AG04450 (cell line): Measurements from ENCODE around the gene NKAIN4. TPM values are rescaled to one million over a fixed set of nuclear protein-coding genes. Genes with fewer than 3 reads are reported as not detected.

ENCODE experiments used
- CTCF ChIA-PET: fragments of 300-600, 350-600 bp; formaldehyde crosslinking; extraction: SDS; loops from one replicate; lab custom pipeline; 2022; ENCODE audit warnings: antibody characterized with exemption, inconsistent platforms; lab: Charles Lee
- POLR2A ChIA-PET: fragments of 350-600 bp; formaldehyde crosslinking; extraction: SDS; loops from one replicate; lab custom pipeline; 2021; ENCODE audit warnings: antibody characterized with exemption, inconsistent platforms; lab: Yijun Ruan, JAX
- DNase-seq: peaks from one replicate; pipeline ENCODE4 v3.0.0-alpha.2; 2011; ENCODE audit warnings: low read depth, low spot score
- H3K27ac ChIP-seq: one replicate; pipeline ENCODE4 v1.5.1; 2012; ENCODE audit warnings: low read depth, low read length, control low read depth
- H3K27me3 ChIP-seq: one replicate; pipeline ENCODE4 v1.6.0; 2012; ENCODE audit warnings: low read length; ENCODE audit not compliant: control insufficient read depth, insufficient read depth
- H3K4me3 ChIP-seq: 2 replicates; pipeline ENCODE4 v1.5.1; 2011; ENCODE audit warnings: mild to moderate bottlenecking, low read depth, low read length, control low read depth
- H3K9me3 ChIP-seq: 2 replicates; pipeline ENCODE4 v1.5.1; 2012; ENCODE audit warnings: low read length; ENCODE audit not compliant: control insufficient read depth, insufficient read depth
- polyA plus RNA-seq: library from polyadenylated mRNA; depleted of rRNA; stranded (reverse); fragments of >200 nt; gene quantifications from 2 replicates; pipeline ENCODE4 v1.2.3, GENCODE V29; 2011
- TF ChIP-seq, protein P1 (sequence below): IDR thresholded peaks from 2 replicates; pipeline ENCODE4 v1.5.1; 2011; ENCODE audit warnings: low read depth, low read length, control low read depth, inconsistent platforms

The NKAIN4 gene
- polyA plus RNA-seq, 1 experiment, result not detected

GRCh38 chr20:63261060-63261794 is 7.0 kb upstream of the NKAIN4 start:
- H3K4me3 ChIP-seq, result no peak overlapping the region
- H3K27ac ChIP-seq, result no peak overlapping the region
- peaks cover 7% of the 10 kb centered on the region; the same call in 1 of the 2 replicates for H3K9me3 ChIP-seq
- peaks cover 81% of the 10 kb centered on the region for H3K27me3 ChIP-seq
- POLR2A ChIA-PET, result no interaction called here
- TF ChIP-seq, protein P1, sequence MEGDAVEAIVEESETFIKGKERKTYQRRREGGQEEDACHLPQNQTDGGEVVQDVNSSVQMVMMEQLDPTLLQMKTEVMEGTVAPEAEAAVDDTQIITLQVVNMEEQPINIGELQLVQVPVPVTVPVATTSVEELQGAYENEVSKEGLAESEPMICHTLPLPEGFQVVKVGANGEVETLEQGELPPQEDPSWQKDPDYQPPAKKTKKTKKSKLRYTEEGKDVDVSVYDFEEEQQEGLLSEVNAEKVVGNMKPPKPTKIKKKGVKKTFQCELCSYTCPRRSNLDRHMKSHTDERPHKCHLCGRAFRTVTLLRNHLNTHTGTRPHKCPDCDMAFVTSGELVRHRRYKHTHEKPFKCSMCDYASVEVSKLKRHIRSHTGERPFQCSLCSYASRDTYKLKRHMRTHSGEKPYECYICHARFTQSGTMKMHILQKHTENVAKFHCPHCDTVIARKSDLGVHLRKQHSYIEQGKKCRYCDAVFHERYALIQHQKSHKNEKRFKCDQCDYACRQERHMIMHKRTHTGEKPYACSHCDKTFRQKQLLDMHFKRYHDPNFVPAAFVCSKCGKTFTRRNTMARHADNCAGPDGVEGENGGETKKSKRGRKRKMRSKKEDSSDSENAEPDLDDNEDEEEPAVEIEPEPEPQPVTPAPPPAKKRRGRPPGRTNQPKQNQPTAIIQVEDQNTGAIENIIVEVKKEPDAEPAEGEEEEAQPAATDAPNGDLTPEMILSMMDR, result no peak
- CTCF ChIA-PET, result interaction anchor here (1.5 kb wide), 1 partner anchor 37 kb away, joined by 5 read pairs; no protein-coding TSS in a partner anchor
- no peak for DNase-seq

GRCh38 chr20:63260521-63260920 is 6.3 kb upstream of the NKAIN4 start:
- CTCF ChIA-PET, result interaction anchor here (1.5 kb wide), 1 partner anchor 37 kb away, joined by 5 read pairs; no protein-coding TSS in a partner anchor
- peaks cover 7% of the 10 kb centered on the region; the same call in 1 of the 2 replicates for H3K9me3 ChIP-seq
- peaks cover 81% of the 10 kb centered on the region for H3K27me3 ChIP-seq
- POLR2A ChIA-PET, result no interaction called here
- TF ChIP-seq, protein P1, result no peak
- no peak overlapping the region for H3K4me3 ChIP-seq
- no peak for DNase-seq
- no peak overlapping the region for H3K27ac ChIP-seq

DNA sequence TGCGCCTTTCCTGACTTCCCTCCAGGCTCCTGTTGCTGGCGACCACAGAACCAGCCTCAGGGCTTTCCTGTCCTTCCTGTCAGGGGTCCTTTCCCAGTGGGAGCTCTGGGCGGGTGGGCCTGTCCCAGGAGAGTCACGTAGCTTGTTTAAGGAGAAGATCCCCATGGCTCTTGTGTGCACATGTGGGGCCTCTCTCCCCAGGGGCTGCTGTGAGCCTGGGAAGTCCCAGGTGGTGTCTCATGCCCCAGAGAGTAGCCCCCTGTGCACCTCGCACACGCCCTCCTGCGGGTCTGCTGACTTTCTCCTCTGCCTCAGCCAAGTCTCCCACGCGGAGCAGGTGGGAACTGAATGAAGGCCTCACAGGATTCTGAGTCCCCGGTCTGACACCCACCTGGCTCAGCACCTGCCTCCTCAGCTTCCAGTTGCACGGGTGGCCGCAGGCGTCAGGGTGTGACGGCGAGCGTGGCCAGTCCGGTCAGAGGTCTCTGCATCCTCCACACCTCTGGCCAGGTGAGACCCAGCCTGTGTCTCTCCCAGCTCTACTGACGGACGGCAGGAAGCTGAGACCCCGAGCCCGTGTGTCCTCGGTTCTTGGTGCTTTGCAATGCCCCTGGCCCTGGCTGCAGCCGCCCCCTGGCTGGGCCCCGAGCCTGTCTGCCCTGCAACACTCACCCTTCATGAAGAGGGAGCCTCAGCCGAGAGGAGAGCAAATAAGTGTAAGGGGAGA is 5.6 kb upstream of the NKAIN4 start:
- CTCF ChIA-PET, result no interaction called here
- POLR2A ChIA-PET, result no interaction called here
- Histone ChIP-seq H3K27ac (no peak overlapping the region), H3K9me3 (peaks cover 9% of the 10 kb centered on the region; the same call in 1 of the 2 replicates), H3K27me3 (peaks cover 87% of the 10 kb centered on the region), H3K4me3 (no peak overlapping the region)
- DNase-seq, result no peak
- TF ChIP-seq, protein P1, result no peak

DNA sequence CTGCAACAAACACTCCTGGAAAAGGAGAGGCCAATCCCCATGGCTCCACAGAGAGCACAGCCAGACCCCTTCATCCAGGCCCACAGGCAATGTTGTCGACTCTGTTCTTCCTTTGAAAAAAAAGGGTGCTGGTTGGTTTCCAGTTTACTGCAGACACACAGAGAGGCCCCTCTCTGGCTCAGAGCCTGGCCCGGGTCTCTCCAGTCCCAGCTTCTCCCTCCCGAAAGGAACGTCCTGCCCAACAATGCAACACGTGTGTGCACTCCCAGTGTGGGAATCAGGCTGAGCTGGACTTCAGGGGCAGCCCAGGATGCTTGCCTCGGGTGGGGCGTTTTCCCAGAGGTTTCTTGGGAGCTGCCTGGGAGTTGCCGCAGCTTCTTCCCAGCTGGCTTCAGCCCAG is 4.5 kb upstream of the NKAIN4 start:
- Histone ChIP-seq H3K9me3 (peaks cover 10% of the 10 kb centered on the region; the same call in 1 of the 2 replicates), H3K27ac (no peak overlapping the region), H3K4me3 (no peak overlapping the region), H3K27me3 (peaks cover 84% of the 10 kb centered on the region)
- TF ChIP-seq, protein P1, result no peak
- POLR2A ChIA-PET, result no interaction called here
- no peak for DNase-seq
- CTCF ChIA-PET, result no interaction called here

GRCh38 chr20:63257629-63258028 is 3.4 kb upstream of the NKAIN4 start:
- TF ChIP-seq, protein P1, result no peak
- Histone ChIP-seq H3K27me3 (peaks cover 83% of the 10 kb centered on the region), H3K9me3 (peaks cover 10% of the 10 kb centered on the region; the same call in 1 of the 2 replicates), H3K27ac (no peak overlapping the region), H3K4me3 (no peak overlapping the region)
- no peak for DNase-seq
- CTCF ChIA-PET, result no interaction called here
- POLR2A ChIA-PET, result no interaction called here
